ENCODE measurements around the gene PRRT4.

Gene PRRT4

GRCh38 chr7:128366986-128367385, 5.5 kb upstream of the PRRT4 start:
- Mint-ChIP-seq H3K9me3 (no peaks in the 10 kb centered on the region), H3K27ac (no peak overlapping the region), H3K4me1 (ENCODE audit: low read depth) (peaks cover 14% of the 10 kb centered on the region), H3K36me3 (ENCODE audit: low read depth) (no peaks in the 10 kb centered on the region), H3K27me3 (peaks cover 45% of the 10 kb centered on the region), H3K4me3 (no peak overlapping the region)
- no peak for DNase-seq

GRCh38 chr7:128366300-128366699, 4.8 kb upstream of the PRRT4 start:
- Mint-ChIP-seq H3K4me1 (ENCODE audit: low read depth) (peaks cover 18% of the 10 kb centered on the region), H3K36me3 (ENCODE audit: low read depth) (no peaks in the 10 kb centered on the region), H3K27me3 (peaks cover 48% of the 10 kb centered on the region), H3K4me3 (no peak overlapping the region), H3K9me3 (no peaks in the 10 kb centered on the region), H3K27ac (no peak overlapping the region)
- no peak for DNase-seq

- Mint-ChIP-seq H3K4me3 (no peak overlapping the region), H3K36me3 (ENCODE audit: low read depth) (no peaks in the 10 kb centered on the region), H3K27ac (no peak overlapping the region), H3K9me3 (no peaks in the 10 kb centered on the region), H3K4me1 (ENCODE audit: low read depth) (peaks cover 23% of the 10 kb centered on the region), H3K27me3 (peaks cover 54% of the 10 kb centered on the region)
- no peak for DNase-seq
Observed at GRCh38 chr7:128365432-128365831, 3.9 kb upstream of the PRRT4 start.

- peaks cover 23% of the 10 kb centered on the region for H3K4me1 Mint-ChIP-seq (ENCODE audit: low read depth)
- H3K4me3 Mint-ChIP-seq = no peak overlapping the region
- peaks cover 63% of the 10 kb centered on the region for H3K27me3 Mint-ChIP-seq
- no peaks in the 10 kb centered on the region for H3K9me3 Mint-ChIP-seq
- no peaks in the 10 kb centered on the region for H3K36me3 Mint-ChIP-seq (ENCODE audit: low read depth)
- no peak for DNase-seq
- no peak overlapping the region for H3K27ac Mint-ChIP-seq
Observed at GRCh38 chr7:128364166-128364870, 2.8 kb upstream of the PRRT4 start.

- Mint-ChIP-seq H3K4me1 (ENCODE audit: low read depth) (peaks cover 23% of the 10 kb centered on the region), H3K27ac (no peak overlapping the region), H3K9me3 (no peaks in the 10 kb centered on the region), H3K4me3 (no peak overlapping the region), H3K36me3 (ENCODE audit: low read depth) (no peaks in the 10 kb centered on the region), H3K27me3 (peaks cover 71% of the 10 kb centered on the region)
- DNase-seq = no peak
Observed at GRCh38 chr7:128363261-128363721, 1.8 kb upstream of the PRRT4 start.

DNA sequence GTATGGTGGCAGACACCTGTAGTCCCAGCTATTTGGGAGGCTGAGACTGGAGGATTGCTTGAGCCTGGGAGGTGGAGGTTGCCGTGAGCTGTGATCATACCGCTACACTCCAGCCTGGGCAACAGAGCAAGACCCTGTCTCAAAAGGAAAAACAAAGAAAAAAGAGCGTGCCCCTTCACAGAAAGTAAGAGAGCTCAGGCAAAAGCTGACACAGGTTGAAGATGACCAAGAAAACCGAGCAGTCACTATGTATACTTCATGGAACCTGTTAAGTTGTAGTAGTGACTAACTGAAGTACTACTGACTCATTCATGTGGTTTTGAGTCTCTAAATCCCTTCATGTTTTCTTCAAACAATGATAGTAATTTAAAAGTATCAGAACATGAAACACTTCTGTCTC, 1.2 kb upstream of the PRRT4 start:
- Mint-ChIP-seq H3K9me3 (no peaks in the 10 kb centered on the region), H3K4me3 (peak overlapping the region; percentile 70), H3K27ac (peak overlapping the region; percentile 42), H3K36me3 (ENCODE audit: low read depth) (no peaks in the 10 kb centered on the region), H3K27me3 (peaks cover 71% of the 10 kb centered on the region), H3K4me1 (ENCODE audit: low read depth) (peaks cover 23% of the 10 kb centered on the region)
- no peak for DNase-seq

DNA sequence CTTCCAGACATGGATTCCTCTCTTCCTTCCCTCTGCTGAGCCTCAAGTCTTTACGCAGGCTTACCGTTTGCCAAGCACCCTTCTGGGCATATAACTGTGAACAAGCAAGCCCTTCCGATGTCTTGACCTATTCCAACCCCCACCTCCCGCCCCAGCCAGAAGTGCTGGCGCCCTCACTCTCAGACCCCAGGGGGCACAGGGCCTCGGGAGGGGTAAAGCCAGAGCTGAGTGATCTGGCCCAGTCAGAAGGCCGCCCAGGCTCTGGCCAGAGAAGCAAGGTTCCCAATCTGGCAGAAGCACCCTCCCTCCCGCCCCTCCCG, 1.2 kb downstream of the PRRT4 start:
- Mint-ChIP-seq H3K9me3 (no peaks in the 10 kb centered on the region), H3K4me1 (ENCODE audit: low read depth) (peaks cover 23% of the 10 kb centered on the region), H3K4me3 (no peak overlapping the region), H3K36me3 (ENCODE audit: low read depth) (no peaks in the 10 kb centered on the region), H3K27me3 (peaks cover 57% of the 10 kb centered on the region), H3K27ac (no peak overlapping the region)
- no peak for DNase-seq

- no peak for DNase-seq
- Mint-ChIP-seq H3K27ac (no peak overlapping the region), H3K9me3 (no peaks in the 10 kb centered on the region), H3K36me3 (ENCODE audit: low read depth) (no peaks in the 10 kb centered on the region), H3K27me3 (peaks cover 54% of the 10 kb centered on the region), H3K4me3 (no peak overlapping the region), H3K4me1 (ENCODE audit: low read depth) (peaks cover 23% of the 10 kb centered on the region)
Observed at GRCh38 chr7:128359939-128360338, 1.6 kb downstream of the PRRT4 start.

DNA sequence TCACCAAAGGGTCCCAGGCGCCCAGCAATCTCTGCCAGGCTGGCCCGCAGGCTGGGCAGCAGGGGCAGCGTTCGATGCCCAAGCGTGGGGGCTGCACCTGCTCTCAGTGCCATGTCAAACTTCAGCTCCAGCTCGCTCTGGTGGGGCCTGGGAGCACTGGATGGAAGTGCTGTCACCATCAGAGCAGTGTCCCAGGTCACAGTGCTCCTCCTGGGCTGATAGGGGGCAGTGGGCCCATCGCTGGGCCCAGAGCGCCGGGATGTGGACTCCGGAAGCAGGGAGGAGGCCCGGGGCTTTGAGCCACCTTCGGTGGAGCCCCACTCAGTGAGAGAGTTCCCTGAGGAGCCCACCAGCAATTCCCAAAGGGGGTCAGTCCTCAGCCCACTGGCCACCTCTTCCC, 2.2 kb downstream of the PRRT4 start:
- Mint-ChIP-seq H3K4me3 (no peak overlapping the region), H3K36me3 (ENCODE audit: low read depth) (no peaks in the 10 kb centered on the region), H3K9me3 (no peaks in the 10 kb centered on the region), H3K27ac (no peak overlapping the region), H3K27me3 (peaks cover 48% of the 10 kb centered on the region), H3K4me1 (ENCODE audit: low read depth) (peaks cover 23% of the 10 kb centered on the region)
- no peak for DNase-seq

GRCh38 chr7:128358233-128358632, 3.3 kb downstream of the PRRT4 start:
- H3K4me3 Mint-ChIP-seq = no peak overlapping the region
- H3K27ac Mint-ChIP-seq = no peak overlapping the region
- no peaks in the 10 kb centered on the region for H3K9me3 Mint-ChIP-seq
- H3K36me3 Mint-ChIP-seq (ENCODE audit: low read depth) = no peaks in the 10 kb centered on the region
- DNase-seq = no peak
- peaks cover 48% of the 10 kb centered on the region for H3K27me3 Mint-ChIP-seq
- peaks cover 22% of the 10 kb centered on the region for H3K4me1 Mint-ChIP-seq (ENCODE audit: low read depth)

GRCh38 chr7:128357217-128357613, 4.3 kb downstream of the PRRT4 start:
- Mint-ChIP-seq H3K27me3 (peaks cover 49% of the 10 kb centered on the region), H3K9me3 (no peaks in the 10 kb centered on the region), H3K4me3 (no peak overlapping the region), H3K36me3 (ENCODE audit: low read depth) (no peaks in the 10 kb centered on the region), H3K27ac (no peak overlapping the region), H3K4me1 (ENCODE audit: low read depth) (peaks cover 15% of the 10 kb centered on the region)
- DNase-seq = no peak

- Mint-ChIP-seq H3K36me3 (ENCODE audit: low read depth) (no peaks in the 10 kb centered on the region), H3K27ac (no peak overlapping the region), H3K27me3 (peaks cover 44% of the 10 kb centered on the region), H3K9me3 (no peaks in the 10 kb centered on the region), H3K4me3 (no peak overlapping the region), H3K4me1 (ENCODE audit: low read depth) (peaks cover 9% of the 10 kb centered on the region)
- no peak for DNase-seq
Observed at GRCh38 chr7:128356546-128357216, 4.8 kb downstream of the PRRT4 start.

DNA sequence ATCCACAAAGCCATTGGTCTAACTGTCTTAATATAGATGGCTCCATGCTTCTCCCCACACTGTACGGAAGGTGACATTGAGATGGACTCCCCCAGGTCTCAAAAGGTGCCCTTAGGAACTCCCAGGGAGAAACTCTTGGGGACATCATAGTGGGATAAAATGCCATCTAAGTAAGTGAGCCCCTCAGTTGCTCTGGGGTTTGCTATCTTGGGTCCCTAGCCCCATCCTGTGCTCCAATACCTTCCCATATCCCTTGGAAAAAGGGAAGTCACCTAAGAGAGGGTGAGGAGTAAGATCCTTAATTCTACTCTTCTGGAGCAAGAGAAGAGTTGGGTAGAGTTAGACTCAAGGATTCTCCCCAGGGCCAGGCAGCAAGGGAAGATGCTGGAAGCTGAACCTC, 7.9 kb downstream of the PRRT4 start:
- Mint-ChIP-seq H3K4me3 (no peak overlapping the region), H3K27me3 (peaks cover 28% of the 10 kb centered on the region), H3K27ac (no peak overlapping the region), H3K9me3 (no peaks in the 10 kb centered on the region), H3K4me1 (ENCODE audit: low read depth) (peaks cover 6% of the 10 kb centered on the region), H3K36me3 (ENCODE audit: low read depth) (no peaks in the 10 kb centered on the region)
- no peak for DNase-seq

DNA sequence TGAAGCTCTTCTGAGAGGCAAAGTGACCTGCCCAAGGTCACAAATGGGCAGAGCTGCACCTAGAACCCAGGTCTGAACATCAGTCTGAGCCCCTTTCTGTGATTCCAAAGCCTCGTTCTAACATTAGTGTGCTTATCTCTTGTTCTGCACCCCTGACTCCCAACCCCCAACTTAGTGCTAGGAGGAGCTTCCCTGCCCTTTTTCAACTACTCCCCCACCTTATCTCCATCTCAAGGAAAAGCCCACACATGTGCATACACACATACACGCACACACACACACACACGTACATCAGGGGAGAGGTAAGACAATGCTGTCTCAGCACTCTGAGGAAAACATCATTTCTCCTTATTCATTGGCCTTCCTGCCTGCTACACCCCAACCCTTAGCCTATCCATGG, 8.3 kb downstream of the PRRT4 start:
- Mint-ChIP-seq H3K36me3 (ENCODE audit: low read depth) (no peaks in the 10 kb centered on the region), H3K27me3 (peaks cover 23% of the 10 kb centered on the region), H3K4me1 (ENCODE audit: low read depth) (peaks cover 6% of the 10 kb centered on the region), H3K9me3 (no peaks in the 10 kb centered on the region), H3K4me3 (no peak overlapping the region), H3K27ac (no peak overlapping the region)
- no peak for DNase-seq

DNA sequence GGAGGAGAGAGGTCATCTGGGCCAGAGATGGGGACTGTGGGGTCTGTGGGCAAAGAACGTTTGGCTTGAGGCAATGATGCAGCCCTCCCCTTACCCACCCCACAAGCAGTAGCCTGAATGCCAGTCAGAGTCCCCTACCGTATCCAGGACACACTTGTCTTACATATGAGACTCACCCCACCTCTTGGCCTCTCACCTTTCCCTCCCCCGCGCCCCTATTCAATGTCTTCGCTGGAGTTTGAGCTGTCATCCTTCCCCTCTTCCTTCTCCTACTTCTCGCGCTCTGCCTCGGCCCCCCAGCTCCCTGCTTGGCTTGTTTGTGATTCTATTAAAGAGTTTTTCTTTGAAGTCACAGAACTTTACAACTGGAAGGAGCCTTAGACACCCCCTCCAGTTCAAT, 8.9 kb downstream of the PRRT4 start:
- Mint-ChIP-seq H3K4me1 (ENCODE audit: low read depth) (peaks cover 6% of the 10 kb centered on the region), H3K27me3 (peaks cover 23% of the 10 kb centered on the region), H3K36me3 (ENCODE audit: low read depth) (no peaks in the 10 kb centered on the region), H3K27ac (no peak overlapping the region), H3K9me3 (no peaks in the 10 kb centered on the region), H3K4me3 (no peak overlapping the region)
- no peak for DNase-seq
